LNCaP clone FGC (cell line): ENCODE measurements around the gene TLN1.

Source experiments
- DNase-seq: peaks from one replicate; pipeline ENCODE4 v3.0.0-alpha.2; 2011; ENCODE audit warnings: low read depth
- H3K4me3 ChIP-seq: 2 replicates; pipeline ENCODE4 v1.5.1; 2011; ENCODE audit warnings: mild to moderate bottlenecking, low read depth, low read length, control low read depth
- CTCF ChIP-seq: IDR thresholded peaks from 2 replicates; pipeline ENCODE4 v1.5.1; 2012; ENCODE audit warnings: mild to moderate bottlenecking; ENCODE audit not compliant: control insufficient read depth, insufficient read depth; ENCODE audit errors: extremely low read depth

Gene TLN1

GRCh38 chr9:35669331-35670145 lies 62.5 kb downstream of the TLN1 start:
- no peak for DNase-seq
- H3K4me3 ChIP-seq, result no peak overlapping the region

GRCh38 chr9:35667939-35668338 lies 64.1 kb downstream of the TLN1 start:
- no peak for DNase-seq
- no peak overlapping the region for H3K4me3 ChIP-seq
- no peak for TF ChIP-seq CTCF

More at GRCh38 chr9:35669331-35670145, 62.5 kb downstream of the TLN1 start:
- no peak for TF ChIP-seq CTCF

GRCh38 chr9:35666549-35666948 lies 65.4 kb downstream of the TLN1 start:
- no peak for DNase-seq
- TF ChIP-seq CTCF, result no peak
- no peak overlapping the region for H3K4me3 ChIP-seq

- no peak overlapping the region for H3K4me3 ChIP-seq
- TF ChIP-seq CTCF, result no peak
- no peak for DNase-seq
Measured at GRCh38 chr9:35666045-35666444, 66.0 kb downstream of the TLN1 start.

- DNase-seq, result no peak
- H3K4me3 ChIP-seq, result peak overlapping the region; percentile 83
- no peak for TF ChIP-seq CTCF
Measured at GRCh38 chr9:35665471-35665818, 66.5 kb downstream of the TLN1 start.

- peak; percentile 40 for DNase-seq
- peak; percentile 57 for TF ChIP-seq CTCF
- H3K4me3 ChIP-seq, result peak within 1 kb of the TSS; percentile 83
Measured at GRCh38 chr9:35664531-35665470, 67.2 kb downstream of the TLN1 start, which contains the start of gene ARHGEF39. TSS of gene ARHGEF39 (minus strand) at chr9:35665195. CDS start at chr9:35665169, 26 bp downstream.
